ENCODE data around the gene MDC1.
"Not testable (repeated sequence)": the region's sequence is repeated elsewhere in the genome, so short reads cannot be mapped to it uniquely, and the experiment has no call there.

The MDC1 gene

DNA sequence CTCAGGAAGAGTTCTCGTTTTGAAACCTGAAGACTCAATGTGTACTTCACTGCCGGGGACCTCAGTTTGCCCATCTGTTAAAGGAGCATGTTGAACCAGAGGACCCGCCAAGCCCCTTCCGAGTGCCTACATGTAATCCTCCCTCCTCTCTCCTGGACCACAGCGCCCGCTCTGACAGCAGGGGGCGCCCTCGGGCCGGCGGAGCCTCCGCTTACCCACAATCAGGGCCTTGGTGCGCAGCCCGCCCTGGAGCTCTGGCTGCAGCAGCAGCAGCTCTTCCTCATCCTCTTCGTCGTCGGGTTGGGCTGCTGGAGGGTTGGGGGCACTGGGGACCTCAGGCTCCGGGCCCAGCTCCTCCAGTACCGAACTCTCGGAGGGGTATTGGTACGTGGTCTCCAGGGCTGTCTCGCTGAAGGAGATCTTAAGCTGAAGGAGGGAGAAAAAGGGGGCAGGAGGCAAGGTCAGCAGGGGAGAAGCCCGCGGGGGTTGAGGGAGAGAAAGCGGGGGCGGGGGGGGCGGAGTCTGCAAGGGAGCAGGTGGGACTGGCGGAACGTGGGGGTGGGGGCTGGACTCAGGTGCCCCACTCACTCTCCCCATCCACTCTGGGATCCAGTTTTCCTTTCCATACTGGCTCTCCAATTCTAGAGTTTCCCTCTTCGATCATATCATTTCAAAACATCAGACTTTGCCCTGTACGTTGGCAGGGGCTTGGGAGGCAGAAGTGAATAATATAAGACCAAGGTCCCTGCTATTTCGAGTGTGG lies 37.9 kb downstream of the MDC1 start:
- DNase-seq: peak; percentile 64

DNA sequence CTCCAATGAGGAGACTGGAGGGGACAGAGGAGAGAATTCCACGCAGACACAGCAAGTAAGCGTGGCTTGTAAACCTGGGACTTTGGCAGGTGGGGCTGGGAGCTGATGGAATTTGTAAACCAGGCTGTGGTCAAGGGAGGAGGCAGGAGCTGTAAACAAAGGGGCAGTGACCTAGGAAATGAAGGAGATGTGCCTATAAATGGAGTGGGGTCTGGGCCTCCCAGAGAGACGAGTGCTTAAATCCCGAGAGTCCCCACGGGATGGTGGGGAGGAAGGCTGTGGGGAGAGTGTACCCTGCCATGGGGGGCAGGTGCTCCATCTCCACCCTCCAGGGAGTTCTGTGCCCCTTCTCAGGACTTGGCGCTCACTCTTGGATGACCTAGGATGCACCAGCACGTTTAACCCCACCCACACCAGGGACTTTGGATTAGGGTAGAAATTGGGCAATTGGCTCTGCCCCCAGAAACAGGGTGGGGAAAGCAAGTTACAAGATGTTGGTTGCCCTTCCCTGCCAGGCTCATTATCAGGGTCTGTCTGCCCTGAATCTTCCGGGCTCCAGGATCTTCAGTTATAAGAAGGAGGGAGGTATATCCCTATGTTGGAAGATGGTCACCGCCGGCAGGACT lies 40.3 kb downstream of the MDC1 start:
- DNase-seq: no peak

GRCh38 chr6:30672445-30673253 lies 44.4 kb downstream of the MDC1 start, which contains the start of gene DHX16:
Gene DHX16, minus strand, starts transcription at chr6:30673006. Its CDS starts 165 bp downstream, at chr6:30672841.
- peak; percentile 98 for DNase-seq

GRCh38 chr6:30670760-30671527 lies 46.1 kb downstream of the MDC1 start:
- DNase-seq: no peak

GRCh38 chr6:30666300-30666699 lies 50.8 kb downstream of the MDC1 start:
- not testable (repeated sequence) for DNase-seq

GRCh38 chr6:30664994-30665767 lies 51.9 kb downstream of the MDC1 start:
- no peak for DNase-seq

GRCh38 chr6:30657922-30658321 lies 59.2 kb downstream of the MDC1 start:
- not testable (repeated sequence) for DNase-seq

- peak; percentile 27 for DNase-seq
These were observed 59.6 kb downstream of the MDC1 start for GRCh38 chr6:30657454-30657853.

- DNase-seq: no peak
These were observed 60.6 kb downstream of the MDC1 start for GRCh38 chr6:30656513-30656912.

DNA sequence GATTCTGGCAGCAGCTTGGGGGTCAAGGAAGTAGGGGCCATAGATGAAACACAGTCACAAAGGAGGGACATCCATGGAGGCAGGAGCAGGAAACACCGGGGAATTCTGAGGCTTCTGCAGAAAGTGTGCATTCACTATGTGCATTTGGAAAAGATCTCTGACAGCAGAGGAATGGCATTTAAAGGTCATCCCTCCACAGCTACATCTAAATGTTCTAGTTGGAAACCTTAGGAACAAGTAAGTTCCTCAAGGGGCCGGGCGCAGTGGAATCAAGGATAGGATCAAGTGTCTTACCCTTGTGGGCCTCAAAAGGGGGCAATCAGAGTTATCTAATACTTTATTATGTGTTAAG lies 61.4 kb downstream of the MDC1 start:
- no peak for DNase-seq

DNA sequence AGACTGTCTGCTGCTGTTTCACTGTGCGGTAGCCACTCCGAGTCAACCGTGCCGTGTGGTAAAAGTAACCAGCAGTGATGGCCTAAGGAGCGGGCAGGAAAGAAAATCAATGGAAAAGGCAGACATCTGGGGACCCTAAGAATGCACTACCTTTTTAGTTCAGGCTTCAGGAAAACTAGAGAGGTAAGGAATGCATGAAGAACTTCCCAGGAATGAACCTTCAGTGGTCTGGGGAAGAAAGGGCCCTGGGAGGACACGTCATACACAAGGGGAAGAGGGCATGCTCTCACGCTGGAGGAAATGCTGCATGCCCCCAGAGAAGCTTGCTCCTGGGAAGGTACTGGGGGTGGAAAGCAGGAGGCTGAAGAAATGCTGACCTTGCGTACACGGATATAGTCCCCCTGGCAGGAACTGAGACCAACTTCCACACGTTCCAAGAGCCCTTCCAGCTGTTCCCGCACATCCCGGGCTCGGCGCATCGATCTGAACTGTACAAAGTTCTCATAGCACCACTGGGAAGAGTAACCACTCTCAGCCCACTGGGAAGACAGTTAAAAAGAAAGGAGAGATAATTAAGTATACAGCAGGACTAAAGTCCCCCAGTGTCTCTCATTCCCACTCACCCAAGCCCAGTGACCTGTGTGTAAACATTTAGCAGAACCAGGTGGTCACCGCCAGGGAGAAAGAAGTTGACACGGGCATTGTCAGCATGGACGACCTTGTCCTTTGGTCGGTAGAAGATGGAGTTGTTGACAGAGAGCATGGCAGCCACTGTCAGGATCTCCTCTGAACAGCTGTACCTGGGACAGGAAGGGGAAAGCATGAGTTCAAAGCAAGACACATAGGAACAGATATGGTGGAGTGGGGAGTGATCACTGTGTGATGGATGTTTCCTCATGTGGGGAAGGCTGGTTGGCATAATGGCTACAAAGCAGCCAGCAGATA lies 62.0 kb downstream of the MDC1 start:
- DNase-seq: no peak

DNA sequence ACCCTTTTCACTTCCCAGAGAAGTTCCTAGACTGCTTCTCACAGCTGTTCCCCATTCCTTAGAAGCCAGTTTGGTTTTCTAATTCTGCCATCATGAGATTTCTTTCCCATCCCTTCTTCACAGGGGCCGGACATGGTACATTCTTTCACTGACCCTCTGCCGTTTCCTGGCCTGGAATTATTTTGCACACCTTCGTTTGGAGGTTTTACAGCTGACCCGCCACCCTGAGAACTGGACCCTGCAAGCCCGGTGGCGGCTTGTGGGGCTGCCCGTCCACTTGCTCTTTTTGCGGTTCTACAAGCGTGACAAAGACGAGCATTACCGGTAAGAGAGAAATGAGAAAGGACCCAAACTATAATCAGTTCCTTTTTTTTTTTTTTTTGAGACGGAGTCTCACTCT lies 65.9 kb downstream of the MDC1 start:
- DNase-seq: no peak

All from kidney glomerular epithelial cell (primary cell).